Ectodermal cell (in vitro differentiated cells): Measurements from ENCODE around the gene RAB6B.

Experiments used
- H3K27ac ChIP-seq: 2 replicates; pipeline ENCODE4 v1.7.0; 2013; ENCODE audit warnings: mild to moderate bottlenecking, low read depth, low read length; ENCODE audit not compliant: insufficient read depth, poor library complexity, severe bottlenecking
- H3K27me3 ChIP-seq: 2 replicates; pipeline ENCODE4 v1.7.0; 2013; ENCODE audit warnings: mild to moderate bottlenecking, low read length; ENCODE audit not compliant: insufficient read depth, control insufficient read depth, poor library complexity, severe bottlenecking
- H3K36me3 ChIP-seq: one replicate; pipeline ENCODE4 v1.7.0; 2013; ENCODE audit warnings: low read length; ENCODE audit not compliant: control insufficient read depth, insufficient read depth
- H3K4me1 ChIP-seq: one replicate; pipeline ENCODE4 v1.7.0; 2013; ENCODE audit warnings: low read length; ENCODE audit not compliant: control insufficient read depth, insufficient read depth
- H3K4me3 ChIP-seq: 2 replicates; pipeline ENCODE4 v1.7.0; 2013; ENCODE audit warnings: low read depth, low read length, control low read depth; ENCODE audit not compliant: insufficient read depth
- H3K9me3 ChIP-seq: 2 replicates; pipeline ENCODE4 v1.7.0; 2013; ENCODE audit warnings: mild to moderate bottlenecking, low read length, moderate library complexity; ENCODE audit not compliant: control insufficient read depth
- WGBS, 2 experiments: methylation state at CpG; one replicate each; pipeline ENCODE4 v1.1.7; 2013; ENCODE audit warnings: missing lambda C conversion rate in 2 of 2; 5-methylcytosine and 5-hydroxymethylcytosine counted together

The RAB6B gene

GRCh38 chr3:133868758-133869475 is 26.8 kb downstream of the RAB6B start:
- H3K4me1 ChIP-seq: peaks cover 15% of the 10 kb centered on the region
- no peaks in the 10 kb centered on the region for H3K27me3 ChIP-seq
- WGBS, 2 experiments: 74 to 78% methylated on average over 7 of the region's 7 CpGs
- H3K9me3 ChIP-seq: no peaks in the 10 kb centered on the region
- H3K4me3 ChIP-seq: no peak overlapping the region
- no peaks in the 10 kb centered on the region for H3K36me3 ChIP-seq
- H3K27ac ChIP-seq: no peak overlapping the region

- H3K36me3 ChIP-seq: no peaks in the 10 kb centered on the region
- H3K9me3 ChIP-seq: no peaks in the 10 kb centered on the region
- H3K27ac ChIP-seq: no peak overlapping the region
- H3K4me1 ChIP-seq: peaks cover 13% of the 10 kb centered on the region
- 76 to 79% methylated on average over 8 of the region's 8 CpGs for WGBS, 2 experiments
- H3K4me3 ChIP-seq: no peak overlapping the region
- H3K27me3 ChIP-seq: no peaks in the 10 kb centered on the region
These were observed 27.5 kb downstream of the RAB6B start for GRCh38 chr3:133868186-133868585.

DNA sequence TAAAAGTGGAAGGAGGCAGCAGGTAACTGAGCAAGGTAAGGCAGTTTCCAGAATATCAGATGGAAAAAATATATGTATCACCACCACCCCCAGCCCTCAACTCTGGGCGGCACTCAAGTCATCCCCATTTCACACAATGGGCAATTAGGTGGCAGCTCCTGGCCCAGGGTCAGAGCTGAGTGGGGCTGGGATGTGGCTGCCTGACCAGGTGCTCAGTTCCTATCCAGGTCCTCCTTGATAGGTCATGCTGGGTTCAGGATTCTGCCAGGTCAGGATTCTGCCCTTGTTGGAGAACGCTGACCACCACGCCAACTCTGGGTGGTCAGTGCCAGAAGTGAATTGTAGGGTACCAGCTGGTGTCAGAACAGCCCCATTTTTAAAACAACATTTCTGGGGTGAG is 29.5 kb downstream of the RAB6B start:
- Histone ChIP-seq H3K27me3 (no peaks in the 10 kb centered on the region), H3K36me3 (no peaks in the 10 kb centered on the region), H3K4me3 (no peak overlapping the region), H3K4me1 (peaks cover 5% of the 10 kb centered on the region), H3K27ac (no peak overlapping the region), H3K9me3 (no peaks in the 10 kb centered on the region)
- 93 to 99% methylated on average over 3 of the region's 3 CpGs for WGBS, 2 experiments

GRCh38 chr3:133865136-133865855 is 30.4 kb downstream of the RAB6B start:
- H3K4me3 ChIP-seq: no peak overlapping the region
- peaks cover 5% of the 10 kb centered on the region for H3K4me1 ChIP-seq
- no peaks in the 10 kb centered on the region for H3K27me3 ChIP-seq
- H3K9me3 ChIP-seq: no peaks in the 10 kb centered on the region
- no peak overlapping the region for H3K27ac ChIP-seq
- no peaks in the 10 kb centered on the region for H3K36me3 ChIP-seq
- 83% methylated on average over 5 of the region's 5 CpGs for WGBS, 2 experiments

DNA sequence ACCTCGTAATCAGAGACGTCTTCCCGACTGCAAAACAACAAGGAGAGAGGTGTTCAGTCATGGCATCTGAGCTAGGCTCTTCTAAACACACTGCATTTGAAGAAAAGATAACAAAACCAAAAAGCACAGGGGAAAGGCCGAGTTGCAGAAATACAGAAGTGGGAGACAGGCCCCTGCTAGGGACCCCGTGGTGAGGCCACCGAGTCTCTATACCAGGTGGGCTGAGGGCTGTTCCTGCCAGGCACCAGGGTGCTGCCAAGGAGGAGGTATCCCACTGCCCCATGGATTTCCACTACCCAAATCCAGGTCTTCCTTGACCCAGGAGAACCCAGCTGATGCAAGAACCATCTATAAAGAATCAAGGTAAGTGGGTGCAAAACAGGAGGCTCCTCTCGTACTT is 31.1 kb downstream of the RAB6B start:
- peaks cover 5% of the 10 kb centered on the region for H3K4me1 ChIP-seq
- 81 to 82% methylated on average over 7 of the region's 7 CpGs for WGBS, 2 experiments
- no peaks in the 10 kb centered on the region for H3K36me3 ChIP-seq
- no peaks in the 10 kb centered on the region for H3K27me3 ChIP-seq
- H3K4me3 ChIP-seq: no peak overlapping the region
- no peaks in the 10 kb centered on the region for H3K9me3 ChIP-seq
- no peak overlapping the region for H3K27ac ChIP-seq

DNA sequence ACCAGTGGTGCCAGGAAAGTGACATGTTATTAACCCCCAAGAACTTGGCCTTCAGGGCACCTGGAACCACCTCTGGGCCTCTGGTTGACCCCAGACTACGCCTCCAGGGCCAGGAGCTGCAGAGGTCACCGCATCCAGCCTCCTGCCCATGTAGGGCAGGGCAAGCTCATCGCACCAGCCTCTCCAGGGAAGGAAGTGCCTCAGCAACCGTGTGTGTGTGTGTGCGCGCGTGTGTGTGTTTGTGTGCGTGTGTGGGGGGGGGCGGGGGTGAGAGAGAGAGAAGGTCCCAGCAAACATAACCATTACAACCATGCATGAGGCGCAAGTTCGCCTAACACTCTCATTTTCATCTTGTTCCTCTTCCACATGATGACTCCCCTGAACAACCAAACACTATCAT is 31.8 kb downstream of the RAB6B start:
- Histone ChIP-seq H3K27me3 (no peaks in the 10 kb centered on the region), H3K4me1 (peaks cover 4% of the 10 kb centered on the region), H3K27ac (no peak overlapping the region), H3K4me3 (no peak overlapping the region), H3K36me3 (no peaks in the 10 kb centered on the region), H3K9me3 (no peaks in the 10 kb centered on the region)
- WGBS, 2 experiments: 84 to 86% methylated on average over 9 to 11 of the region's 11 CpGs

DNA sequence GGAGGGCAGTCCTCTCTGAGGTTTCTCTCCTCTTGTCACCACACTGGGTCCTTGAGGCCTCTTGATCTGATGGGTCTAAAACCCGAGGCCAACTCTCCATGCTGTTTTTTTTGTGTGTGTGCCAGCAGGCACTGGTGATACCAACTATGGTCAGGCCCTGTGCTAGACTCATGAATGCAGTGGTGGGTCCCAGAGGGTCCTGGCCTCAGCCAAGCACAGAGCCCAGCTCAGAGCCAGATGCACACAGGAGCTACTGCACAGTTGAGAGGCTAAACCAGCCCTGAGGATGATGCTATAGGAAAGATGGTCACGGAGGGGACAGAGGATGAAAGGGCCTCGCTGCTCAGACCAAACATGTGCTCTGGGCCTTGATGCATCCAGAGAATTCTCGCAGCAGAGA is 33.5 kb downstream of the RAB6B start:
- H3K9me3 ChIP-seq: no peaks in the 10 kb centered on the region
- no peaks in the 10 kb centered on the region for H3K4me1 ChIP-seq
- H3K36me3 ChIP-seq: no peaks in the 10 kb centered on the region
- no peak overlapping the region for H3K4me3 ChIP-seq
- 90 to 96% methylated on average over 4 of the region's 4 CpGs for WGBS, 2 experiments
- H3K27me3 ChIP-seq: no peaks in the 10 kb centered on the region
- no peak overlapping the region for H3K27ac ChIP-seq

- Histone ChIP-seq H3K36me3 (no peaks in the 10 kb centered on the region), H3K27me3 (no peaks in the 10 kb centered on the region), H3K27ac (no peak overlapping the region), H3K9me3 (no peaks in the 10 kb centered on the region), H3K4me3 (no peak overlapping the region), H3K4me1 (no peaks in the 10 kb centered on the region)
- WGBS, 2 experiments: 80 to 83% methylated on average over 5 of the region's 5 CpGs
These were observed 35.2 kb downstream of the RAB6B start for GRCh38 chr3:133860519-133860918.

DNA sequence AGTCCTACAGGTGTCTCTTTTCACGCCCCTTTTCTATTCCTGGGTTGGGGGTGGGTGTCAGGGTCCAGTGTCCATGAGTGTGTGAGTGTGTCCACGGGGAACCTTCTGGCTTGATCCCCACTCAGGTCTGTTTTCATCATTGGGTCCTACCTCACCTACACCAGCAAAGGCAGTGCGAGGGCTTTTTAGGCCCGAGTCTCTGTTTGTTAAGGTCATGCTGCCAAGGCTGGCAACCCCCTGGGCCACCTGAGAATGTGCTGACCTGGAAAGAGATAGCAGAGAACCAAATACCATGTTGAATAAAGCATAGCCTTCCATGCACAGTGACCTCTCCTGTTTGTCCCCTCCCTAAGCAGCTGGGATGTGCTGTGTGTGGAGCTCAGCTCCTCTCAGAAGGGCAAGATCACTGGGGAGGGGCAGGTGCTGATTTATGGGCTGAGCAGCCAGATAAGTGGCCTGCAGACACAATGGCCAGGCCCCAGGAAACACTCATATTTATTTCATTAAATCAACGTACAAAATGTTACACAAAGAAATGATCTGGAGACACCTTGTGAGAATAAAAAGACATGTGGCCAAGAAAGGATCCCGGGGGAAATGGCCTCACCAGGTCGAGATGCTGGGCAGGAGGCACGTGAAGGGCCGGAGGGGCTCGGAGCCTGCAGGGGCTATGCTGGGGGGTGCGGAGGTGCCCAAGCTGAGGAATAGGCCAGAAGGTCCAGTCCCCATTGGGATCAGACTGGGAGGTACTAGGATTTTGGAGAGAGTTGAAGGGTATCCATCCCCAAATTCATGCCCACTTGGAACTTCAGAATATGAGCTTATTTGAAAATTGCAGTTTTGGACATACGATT is 36.1 kb downstream of the RAB6B start:
- no peak overlapping the region for H3K27ac ChIP-seq
- WGBS, 2 experiments: 94 to 96% methylated on average over 12 of the region's 12 CpGs
- H3K9me3 ChIP-seq: no peaks in the 10 kb centered on the region
- H3K4me1 ChIP-seq: no peaks in the 10 kb centered on the region
- H3K36me3 ChIP-seq: no peaks in the 10 kb centered on the region
- no peak overlapping the region for H3K4me3 ChIP-seq
- H3K27me3 ChIP-seq: no peaks in the 10 kb centered on the region

- H3K27me3 ChIP-seq: no peaks in the 10 kb centered on the region
- H3K4me3 ChIP-seq: no peak overlapping the region
- no peaks in the 10 kb centered on the region for H3K4me1 ChIP-seq
- H3K27ac ChIP-seq: no peak overlapping the region
- H3K9me3 ChIP-seq: no peaks in the 10 kb centered on the region
- WGBS, 2 experiments: 93 to 97% methylated on average over 8 of the region's 8 CpGs
- no peaks in the 10 kb centered on the region for H3K36me3 ChIP-seq
These were observed 37.9 kb downstream of the RAB6B start for GRCh38 chr3:133857767-133858166.
